Measurements from ENCODE around the gene KLHL12.

The KLHL12 gene

GRCh38 chr1:202926581-202927491 lies at the start of gene KLHL12:
Gene KLHL12, minus strand, starts transcription at chr1:202927234. Its CDS starts 2,072 bp downstream, at chr1:202925162.
- DNase-seq (ENCODE audit: low read depth, low spot score), result peak; percentile 90

GRCh38 chr1:202976633-202977032 lies 49.6 kb upstream of the KLHL12 start:
- DNase-seq (ENCODE audit: low read depth, low spot score), result no peak

GRCh38 chr1:202974856-202975255 lies 47.8 kb upstream of the KLHL12 start:
- DNase-seq (ENCODE audit: low read depth, low spot score), result no peak

GRCh38 chr1:202972046-202972445 lies 45.0 kb upstream of the KLHL12 start:
- DNase-seq (ENCODE audit: low read depth, low spot score), result no peak

- DNase-seq (ENCODE audit: low read depth, low spot score), result no peak
Measured at GRCh38 chr1:202968895-202969295, 41.9 kb upstream of the KLHL12 start.

- no peak for DNase-seq (ENCODE audit: low read depth, low spot score)
Measured at GRCh38 chr1:202968351-202968750, 41.3 kb upstream of the KLHL12 start.

- no peak for DNase-seq (ENCODE audit: low read depth, low spot score)
Measured at GRCh38 chr1:202967684-202968281, 40.7 kb upstream of the KLHL12 start.

GRCh38 chr1:202966006-202966898 lies 39.2 kb upstream of the KLHL12 start:
- no peak for DNase-seq (ENCODE audit: low read depth, low spot score)

GRCh38 chr1:202965422-202965821 lies 38.4 kb upstream of the KLHL12 start:
- DNase-seq (ENCODE audit: low read depth, low spot score), result no peak

- DNase-seq (ENCODE audit: low read depth, low spot score), result no peak
Measured at GRCh38 chr1:202964791-202965410, 37.9 kb upstream of the KLHL12 start.

GRCh38 chr1:202961220-202961880 lies 34.3 kb upstream of the KLHL12 start:
- DNase-seq (ENCODE audit: low read depth, low spot score), result no peak

- DNase-seq (ENCODE audit: low read depth, low spot score), result no peak
Measured at GRCh38 chr1:202959276-202959620, 32.2 kb upstream of the KLHL12 start.

GRCh38 chr1:202958544-202959275 lies 31.7 kb upstream of the KLHL12 start:
- DNase-seq (ENCODE audit: low read depth, low spot score), result no peak

- peak; percentile 86 for DNase-seq (ENCODE audit: low read depth, low spot score)
Measured at GRCh38 chr1:202957733-202958543, 30.9 kb upstream of the KLHL12 start, which contains the start of gene ADIPOR1. Gene ADIPOR1, minus strand, starts transcription at chr1:202958312. Its CDS starts 7,242 bp downstream, at chr1:202951070.

GRCh38 chr1:202956969-202957368 lies 29.9 kb upstream of the KLHL12 start:
- no peak for DNase-seq (ENCODE audit: low read depth, low spot score)

GRCh38 chr1:202954057-202954745 lies 27.2 kb upstream of the KLHL12 start:
- DNase-seq (ENCODE audit: low read depth, low spot score), result no peak

- DNase-seq (ENCODE audit: low read depth, low spot score), result no peak
Measured at GRCh38 chr1:202953392-202953791, 26.4 kb upstream of the KLHL12 start.

- DNase-seq (ENCODE audit: low read depth, low spot score), result no peak
Measured at GRCh38 chr1:202952818-202953217, 25.8 kb upstream of the KLHL12 start.

GRCh38 chr1:202952099-202952498 lies 25.1 kb upstream of the KLHL12 start:
- no peak for DNase-seq (ENCODE audit: low read depth, low spot score)
